Ureter (tissue), 1 donor: ENCODE data around the gene EEF1AKMT2. TPM values are rescaled to one million over a fixed set of nuclear protein-coding genes. Genes with fewer than 3 reads are reported as not detected.

Source experiments
- DNase-seq: peaks from one replicate; pipeline ENCODE4 v3.0.0-alpha.2; 2020; ENCODE audit warnings: low spot score
- total RNA-seq: library from RNA; stranded (reverse); gene quantifications from one replicate; pipeline ENCODE4 v1.2.4, GENCODE V29; 2023
- donor health status: DM: yes; HTN: yes; CAD: no.

The EEF1AKMT2 gene
- total RNA-seq, 1 donor from 2014 or later: 23.3 TPM

DNA sequence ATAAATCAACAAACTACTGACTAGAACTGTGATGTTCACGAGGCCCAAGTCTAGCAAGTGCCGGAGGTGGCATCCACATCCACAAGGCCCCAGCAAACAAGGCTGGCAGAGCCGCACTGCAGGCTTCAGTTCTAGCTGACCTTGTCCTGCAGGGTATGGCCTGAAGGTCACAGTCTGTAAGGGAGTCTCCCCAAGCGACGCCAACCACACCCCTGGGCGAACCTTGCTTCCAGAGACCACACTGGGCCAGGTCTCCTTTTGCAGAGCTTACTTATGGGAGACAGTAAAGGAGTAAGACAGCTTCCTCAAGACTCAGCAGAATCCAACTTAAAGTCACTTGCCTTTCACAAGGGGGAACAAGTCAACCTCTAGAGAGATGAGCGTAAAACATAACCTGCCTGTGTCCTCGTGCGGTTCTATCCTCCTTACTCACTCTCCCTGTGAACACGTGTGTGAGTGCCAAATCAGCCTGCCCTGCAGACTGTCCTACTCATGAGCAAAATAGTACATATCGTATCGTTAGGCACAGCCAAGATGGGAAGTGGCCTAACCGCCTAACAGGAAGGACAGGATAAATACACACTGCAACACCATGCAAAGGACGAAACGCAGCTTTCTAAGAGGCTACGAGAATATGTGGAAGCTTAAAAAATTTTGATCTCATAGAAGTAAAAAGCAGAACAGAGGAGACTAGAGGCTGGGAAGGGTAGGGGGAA, 70.2 kb downstream of the EEF1AKMT2 start:
- DNase-seq: no peak

- DNase-seq: peak; percentile 77
Observed at GRCh38 chr10:124719213-124719851, 72.4 kb downstream of the EEF1AKMT2 start.

DNA sequence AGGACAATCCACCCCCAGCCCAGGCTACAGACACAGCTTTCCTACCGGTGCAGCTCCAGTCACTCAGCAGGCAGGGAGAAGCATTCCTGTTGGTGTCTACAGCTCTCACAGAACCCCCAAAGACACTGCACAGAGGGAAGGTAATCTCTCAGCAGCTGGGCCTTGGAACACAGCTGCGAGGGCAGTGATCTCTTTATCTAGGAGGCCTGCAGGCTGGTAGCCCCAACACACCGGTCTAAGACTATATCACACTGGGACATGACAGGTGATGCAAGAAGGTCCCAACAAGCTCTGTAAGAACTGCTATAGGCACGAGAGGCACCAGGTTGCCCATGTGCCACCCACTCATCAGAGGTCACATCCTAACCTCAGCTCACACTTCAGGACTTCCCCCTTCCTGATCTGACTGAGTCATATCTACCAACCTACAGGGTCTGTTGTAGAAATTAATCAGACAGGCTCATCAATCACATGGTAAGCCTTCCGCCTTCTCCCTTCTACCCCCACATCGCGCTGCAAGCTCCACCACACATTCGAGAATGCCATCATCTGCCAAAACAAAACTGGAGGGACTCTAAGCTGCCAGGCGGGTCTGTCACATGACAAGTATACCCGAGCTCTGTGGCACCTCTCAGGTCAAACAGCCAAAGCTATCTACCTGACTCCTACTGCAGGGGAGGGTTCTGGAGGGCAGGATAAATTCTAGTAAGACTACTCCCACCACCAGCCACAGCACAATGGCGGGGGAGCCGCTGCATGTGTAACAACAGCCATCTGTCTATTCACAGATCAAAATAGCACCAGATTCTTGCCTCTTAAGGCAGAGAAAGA, 73.6 kb downstream of the EEF1AKMT2 start:
- DNase-seq: no peak

DNA sequence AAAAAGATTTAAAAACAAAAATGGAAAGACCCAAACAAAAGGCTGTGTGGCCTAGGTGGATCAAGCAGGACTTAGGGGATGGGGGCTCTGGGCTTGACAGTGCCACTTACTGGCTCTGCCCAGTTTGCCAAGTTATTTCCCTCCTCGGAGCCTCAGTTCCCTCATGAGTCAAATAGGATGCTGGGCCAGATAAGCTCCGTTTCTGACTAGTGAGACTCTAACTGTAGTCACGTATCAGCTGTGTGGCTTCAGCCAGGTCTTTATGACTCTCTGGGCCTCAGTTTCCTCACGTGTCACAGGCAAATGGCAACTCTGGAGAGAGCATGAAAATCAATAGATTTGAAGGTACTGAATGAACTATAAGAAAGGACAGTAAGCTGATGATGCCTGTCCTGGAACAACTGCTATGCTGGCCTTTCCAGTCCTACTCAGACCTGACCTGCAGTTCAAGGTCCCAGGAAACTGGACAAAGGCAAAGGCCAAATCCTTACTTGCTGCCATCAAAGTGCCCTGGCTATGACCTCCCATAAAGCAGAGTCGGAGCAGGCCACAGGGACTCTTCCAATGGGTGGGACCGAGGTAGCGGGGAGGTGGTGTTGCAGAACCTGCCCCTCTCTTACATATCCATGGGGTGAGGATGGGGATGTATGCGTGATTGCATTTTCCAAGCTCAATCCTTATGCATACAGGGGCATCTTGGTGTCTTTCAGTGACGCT, 74.5 kb downstream of the EEF1AKMT2 start:
- DNase-seq: no peak

- DNase-seq: no peak
Observed at GRCh38 chr10:124716369-124716768, 75.3 kb downstream of the EEF1AKMT2 start.

- no peak for DNase-seq
Observed at GRCh38 chr10:124715439-124715838, 76.2 kb downstream of the EEF1AKMT2 start.

DNA sequence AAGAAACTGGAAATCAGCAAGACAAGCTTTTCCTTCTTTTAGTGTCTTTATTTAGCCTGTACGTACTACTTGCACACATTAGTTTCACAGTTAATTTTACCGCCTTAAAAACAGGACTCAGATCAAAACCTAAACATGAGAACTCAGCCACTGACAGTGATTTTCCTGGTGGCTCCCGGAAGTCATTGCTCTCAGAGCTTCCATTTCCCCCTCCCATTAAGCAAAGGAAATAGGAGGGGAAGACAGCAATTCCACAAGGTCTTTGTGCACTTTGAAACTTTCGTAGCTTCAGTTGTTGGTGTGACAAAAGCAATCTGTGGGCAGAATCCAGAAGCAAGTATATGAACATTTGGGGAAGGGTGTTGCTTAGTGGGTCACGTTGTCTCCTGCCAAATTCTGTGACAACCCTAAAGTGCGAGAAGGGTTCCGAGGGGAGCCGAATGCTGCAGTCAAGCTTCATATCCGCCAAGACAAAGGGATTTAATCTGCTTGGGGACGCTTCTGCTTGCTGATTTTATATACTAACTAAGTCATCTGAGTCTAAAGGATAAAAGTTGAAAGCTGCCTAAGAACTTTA, 77.9 kb downstream of the EEF1AKMT2 start:
- DNase-seq: no peak

DNA sequence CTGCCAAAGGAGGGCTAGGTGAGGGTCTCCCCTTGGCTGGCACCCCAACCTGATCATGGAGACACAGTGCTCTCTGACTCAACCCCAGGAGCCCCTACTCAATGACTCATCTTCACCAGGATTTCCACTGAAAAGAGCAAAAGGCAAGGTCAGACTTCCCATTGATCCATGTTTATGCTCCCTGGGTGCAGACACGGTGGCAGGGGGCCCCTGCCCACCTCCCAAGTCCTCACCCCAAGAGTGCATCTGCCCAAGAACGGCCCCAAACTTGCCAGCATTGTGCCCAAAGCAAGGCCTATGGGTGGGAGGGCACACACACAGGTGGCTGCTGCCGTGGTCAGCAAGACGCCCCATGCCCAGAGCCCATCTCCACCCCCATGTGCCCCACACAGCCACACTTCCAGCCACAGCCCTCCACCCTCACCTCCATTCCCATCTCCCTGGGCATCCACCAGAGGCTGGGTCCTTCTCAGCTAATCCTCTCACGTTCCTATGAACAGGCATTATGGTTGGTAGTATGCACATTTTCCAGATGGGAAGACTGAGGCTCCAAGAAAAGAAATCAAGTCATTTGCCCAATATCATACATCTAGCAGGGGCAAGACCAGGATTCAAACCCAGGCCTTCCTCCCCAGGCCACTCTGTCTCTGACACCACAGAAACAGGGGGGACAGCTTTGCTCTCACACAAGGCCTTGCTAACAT, 78.8 kb downstream of the EEF1AKMT2 start:
- no peak for DNase-seq

GRCh38 chr10:124711145-124711544, 80.5 kb downstream of the EEF1AKMT2 start:
- no peak for DNase-seq

- DNase-seq: no peak
Observed at GRCh38 chr10:124710266-124710881, 81.3 kb downstream of the EEF1AKMT2 start.

GRCh38 chr10:124709861-124710260, 81.8 kb downstream of the EEF1AKMT2 start:
- peak; percentile 76 for DNase-seq

DNA sequence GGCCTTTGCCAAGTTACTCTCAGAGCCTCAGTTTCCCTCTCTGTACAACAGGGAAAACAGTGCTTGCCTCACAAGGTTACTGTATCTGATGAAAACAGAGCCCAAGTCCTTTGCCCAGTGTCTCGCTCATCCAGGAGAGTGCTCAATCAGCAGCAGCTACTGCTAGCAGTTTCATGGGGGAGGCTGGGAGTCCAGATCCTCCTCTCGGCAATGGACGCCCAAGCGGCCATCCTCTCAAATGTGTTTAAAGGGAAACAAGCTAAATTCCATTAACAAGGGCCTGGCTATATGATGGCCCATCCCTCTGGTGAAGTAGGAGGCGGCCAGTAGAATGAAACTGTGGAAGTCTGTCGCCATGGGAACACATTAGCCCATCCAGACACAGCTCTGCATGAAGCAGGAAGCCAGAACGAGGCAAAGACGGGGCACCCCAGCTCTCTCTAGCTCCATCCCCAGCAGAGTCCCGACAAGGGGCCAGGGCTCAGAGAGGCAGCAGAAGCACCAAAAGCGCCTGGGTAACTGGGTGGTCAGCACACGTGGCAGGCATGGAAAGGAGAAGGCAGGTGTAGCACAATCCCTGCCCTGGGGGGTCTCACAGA, 82.7 kb downstream of the EEF1AKMT2 start:
- DNase-seq: no peak

- DNase-seq: no peak
Observed at GRCh38 chr10:124708246-124708779, 83.4 kb downstream of the EEF1AKMT2 start.

Other genes starting within 250 kb of the EEF1AKMT2 start
- 38.8 TPM for gene FAM53B, start 47.5 kb downstream of the EEF1AKMT2 start, total RNA-seq
- gene ABRAXAS2, start 9.9 kb upstream of the EEF1AKMT2 start, total RNA-seq: 16.2 TPM
- gene ZRANB1, start 150.2 kb upstream of the EEF1AKMT2 start, total RNA-seq: 26.3 TPM